GM19372 (cell line): ENCODE data around the gene NUCB1.
"Not testable (repeated sequence)": the region's sequence is repeated elsewhere in the genome, so short reads cannot be mapped to it uniquely, and the experiment has no call there.

Source experiments
- ATAC-seq: cut with Tn5 transposase; IDR thresholded peaks from one replicate; pipeline ENCODE4 v1.9.1; 2021; ENCODE audit warnings: mild to moderate bottlenecking, low read depth, moderate library complexity; ENCODE audit not compliant: unreplicated experiment

Gene NUCB1

DNA sequence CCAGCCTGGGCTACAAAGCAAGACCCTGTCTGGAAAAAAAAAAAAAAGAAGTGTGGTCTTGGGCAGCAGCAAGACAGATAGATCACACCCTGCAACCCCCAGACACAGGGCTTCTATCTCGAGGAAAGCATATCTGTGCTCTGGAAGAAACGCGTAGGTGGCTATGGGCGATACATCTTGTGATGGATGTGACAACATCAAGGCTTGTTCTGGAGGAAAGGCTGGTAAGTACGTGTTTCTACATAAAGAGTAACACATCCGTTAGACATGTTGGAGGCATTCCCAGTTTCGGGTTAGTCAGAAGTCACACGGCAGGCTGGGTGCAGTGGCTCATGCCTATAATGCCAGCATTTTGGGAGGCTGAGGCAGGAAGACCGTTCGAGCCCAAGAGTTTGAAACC lies 26.8 kb downstream of the NUCB1 start:
- no peak for ATAC-seq

DNA sequence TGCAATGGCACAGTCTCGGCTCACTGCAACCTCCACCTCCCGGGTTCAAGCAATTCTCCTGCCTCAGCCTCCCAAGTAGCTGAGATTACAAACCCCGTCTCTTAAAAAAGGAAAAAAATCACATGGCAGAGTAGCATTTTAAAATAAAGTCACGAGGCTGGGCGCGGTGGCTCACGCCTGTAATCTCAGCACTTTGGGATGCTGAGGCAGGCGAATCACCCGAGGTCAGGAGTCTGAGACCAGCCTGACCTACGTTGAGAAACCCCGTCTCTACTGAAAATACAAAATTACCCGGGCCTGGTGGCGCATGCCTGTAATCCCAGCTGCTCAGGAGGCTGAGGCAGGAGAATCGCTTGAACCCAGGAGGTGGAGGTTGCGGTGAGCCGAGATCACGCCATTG lies 27.6 kb downstream of the NUCB1 start:
- not testable (repeated sequence) for ATAC-seq

DNA sequence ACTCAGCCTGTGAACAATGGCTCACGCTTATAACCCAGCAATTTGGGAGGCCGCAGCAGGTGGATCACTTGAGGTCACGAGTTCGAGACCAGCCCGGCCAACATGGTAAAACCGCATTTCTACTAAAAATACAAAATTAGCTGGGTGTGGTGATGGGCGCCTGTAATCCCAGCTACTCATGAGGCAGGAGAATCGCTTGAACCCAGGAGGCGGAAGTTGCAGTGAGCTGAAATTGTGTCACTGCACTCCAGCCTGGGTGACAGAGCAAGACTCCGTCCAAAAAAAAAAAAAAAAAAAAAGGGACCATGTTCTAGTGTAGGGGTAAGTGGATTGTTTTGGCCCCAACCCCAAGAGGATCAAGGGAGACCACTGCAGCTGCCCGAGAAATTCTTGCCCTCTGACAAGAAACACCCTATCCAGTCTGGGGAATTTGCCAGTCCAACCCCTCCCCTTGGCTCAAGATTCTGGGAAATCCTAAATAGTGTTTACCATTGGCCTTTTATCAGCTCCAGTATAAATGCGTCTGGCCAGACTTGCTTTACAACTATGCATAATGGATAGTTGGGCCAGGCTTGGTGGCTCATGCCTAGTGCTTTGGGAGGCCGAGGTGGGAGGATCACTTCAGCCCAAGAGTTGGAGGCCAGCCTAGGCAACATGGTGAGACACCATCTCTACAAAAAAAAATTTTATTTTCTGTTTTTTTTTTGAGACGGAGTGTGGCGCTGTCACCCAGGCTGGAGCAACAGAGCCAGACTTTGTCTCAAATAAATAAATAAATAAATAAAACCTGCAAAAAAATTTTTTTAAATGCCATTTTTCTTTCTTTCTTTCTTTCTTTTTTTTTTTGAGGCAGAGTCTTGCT lies 28.3 kb downstream of the NUCB1 start:
- ATAC-seq = no peak

GRCh38 chr19:48933382-48933932 lies 33.3 kb downstream of the NUCB1 start, which contains the start of gene DHDH:
TSS of gene DHDH (plus strand) at chr19:48933699. CDS start at chr19:48933722, 23 bp downstream.
- ATAC-seq = peak; percentile 65

GRCh38 chr19:48934837-48935236 lies 34.7 kb downstream of the NUCB1 start:
- no peak for ATAC-seq

DNA sequence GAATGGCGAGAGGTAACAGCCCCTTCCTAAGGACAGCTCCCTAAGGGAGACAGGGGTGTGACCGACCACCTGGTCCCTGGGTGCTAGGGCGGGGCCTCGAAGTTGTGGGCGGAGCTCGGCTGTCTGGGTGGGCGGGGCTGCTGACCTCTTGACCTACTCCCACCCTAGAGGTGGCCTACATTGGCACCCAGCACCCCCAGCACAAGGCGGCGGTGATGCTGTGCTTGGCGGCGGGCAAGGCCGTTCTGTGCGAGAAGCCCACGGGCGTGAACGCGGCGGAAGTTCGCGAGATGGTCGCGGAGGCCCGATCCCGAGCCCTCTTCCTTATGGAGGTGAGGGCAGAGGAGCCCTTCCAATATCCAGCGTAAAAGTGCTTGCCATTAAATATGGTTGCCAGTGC lies 35.8 kb downstream of the NUCB1 start:
- ATAC-seq = no peak

GRCh38 chr19:48938256-48938655 lies 38.1 kb downstream of the NUCB1 start:
- ATAC-seq = no peak

GRCh38 chr19:48940902-48941301 lies 40.8 kb downstream of the NUCB1 start:
- no peak for ATAC-seq

- no peak for ATAC-seq
Measured at GRCh38 chr19:48943081-48943480, 43.0 kb downstream of the NUCB1 start.

DNA sequence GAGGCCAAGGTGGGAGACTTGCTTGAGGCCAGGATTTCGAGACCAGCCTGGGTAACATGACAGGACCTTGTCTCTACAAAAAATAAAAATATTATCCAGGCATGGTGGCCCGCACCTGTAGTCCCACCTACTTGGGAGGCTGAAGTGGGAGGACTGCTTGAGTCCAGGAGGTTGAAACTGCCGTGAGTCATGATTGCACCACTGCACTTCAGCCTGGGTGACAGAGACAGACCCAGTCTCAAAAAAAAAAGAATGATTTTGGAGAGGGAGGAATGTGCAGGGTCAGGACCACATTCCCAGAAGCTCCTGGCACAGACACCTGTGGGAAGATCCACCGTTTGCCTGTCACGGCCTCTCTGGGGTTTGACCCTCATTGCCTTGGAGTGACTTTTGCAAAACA lies 45.3 kb downstream of the NUCB1 start:
- ATAC-seq = no peak

GRCh38 chr19:48945817-48946216 lies 45.7 kb downstream of the NUCB1 start:
- no peak for ATAC-seq

- no peak for ATAC-seq
Measured at GRCh38 chr19:48946463-48947257, 46.5 kb downstream of the NUCB1 start.

- ATAC-seq = no peak
Measured at GRCh38 chr19:48947258-48947542, 47.1 kb downstream of the NUCB1 start.

- ATAC-seq = no peak
Measured at GRCh38 chr19:48950159-48950558, 50.0 kb downstream of the NUCB1 start.

- ATAC-seq = no peak
Measured at GRCh38 chr19:48950830-48951519, 50.9 kb downstream of the NUCB1 start.

GRCh38 chr19:48953141-48953540 lies 53.0 kb downstream of the NUCB1 start:
- no peak for ATAC-seq

GRCh38 chr19:48953990-48954594 lies 54.0 kb downstream of the NUCB1 start:
- peak; percentile 12 for ATAC-seq

- peak; percentile 94 for ATAC-seq
Measured at GRCh38 chr19:48954595-48955307, 54.6 kb downstream of the NUCB1 start, which contains the start of gene BAX. TSS of gene BAX (plus strand) at chr19:48954875. CDS start at chr19:48954929, 54 bp downstream.

GRCh38 chr19:48955308-48955958 lies 55.3 kb downstream of the NUCB1 start:
- no peak for ATAC-seq
